GM06990 (cell line): ENCODE results near the gene ZCWPW1.

Experiments used
- DNase-seq: peaks from one replicate; pipeline ENCODE4 v3.0.0-alpha.2; 2011; ENCODE audit not compliant: insufficient read length; ENCODE audit errors: extremely low read depth
- H3K27me3 ChIP-seq: replicated peaks from 2 replicates; pipeline ENCODE4 v1.6.0; 2011; ENCODE audit warnings: low read length; ENCODE audit not compliant: control insufficient read depth, insufficient read depth
- H3K36me3 ChIP-seq: 2 replicates; pipeline ENCODE4 v1.5.1; 2011; ENCODE audit warnings: low read length; ENCODE audit not compliant: control insufficient read depth, insufficient read depth
- H3K4me3 ChIP-seq: replicated peaks from 2 replicates; pipeline ENCODE4 v1.5.1; 2011; ENCODE audit warnings: low read depth, mild to moderate bottlenecking, control low read depth, low read length
- TF ChIP-seq, protein P1 (sequence below): IDR thresholded peaks from 2 replicates; pipeline ENCODE4 v1.5.1; 2011; ENCODE audit warnings: low read length, control low read depth, mild to moderate bottlenecking, inconsistent platforms; ENCODE audit not compliant: insufficient read depth, poor library complexity, severe bottlenecking

Gene ZCWPW1

GRCh38 chr7:100429637-100430492, 1.4 kb upstream of the ZCWPW1 start, which contains the start of gene MEPCE:
MEPCE (plus strand) TSS chr7:100429831; CDS start chr7:100430019, 188 bp downstream.
- TF ChIP-seq, protein P1, sequence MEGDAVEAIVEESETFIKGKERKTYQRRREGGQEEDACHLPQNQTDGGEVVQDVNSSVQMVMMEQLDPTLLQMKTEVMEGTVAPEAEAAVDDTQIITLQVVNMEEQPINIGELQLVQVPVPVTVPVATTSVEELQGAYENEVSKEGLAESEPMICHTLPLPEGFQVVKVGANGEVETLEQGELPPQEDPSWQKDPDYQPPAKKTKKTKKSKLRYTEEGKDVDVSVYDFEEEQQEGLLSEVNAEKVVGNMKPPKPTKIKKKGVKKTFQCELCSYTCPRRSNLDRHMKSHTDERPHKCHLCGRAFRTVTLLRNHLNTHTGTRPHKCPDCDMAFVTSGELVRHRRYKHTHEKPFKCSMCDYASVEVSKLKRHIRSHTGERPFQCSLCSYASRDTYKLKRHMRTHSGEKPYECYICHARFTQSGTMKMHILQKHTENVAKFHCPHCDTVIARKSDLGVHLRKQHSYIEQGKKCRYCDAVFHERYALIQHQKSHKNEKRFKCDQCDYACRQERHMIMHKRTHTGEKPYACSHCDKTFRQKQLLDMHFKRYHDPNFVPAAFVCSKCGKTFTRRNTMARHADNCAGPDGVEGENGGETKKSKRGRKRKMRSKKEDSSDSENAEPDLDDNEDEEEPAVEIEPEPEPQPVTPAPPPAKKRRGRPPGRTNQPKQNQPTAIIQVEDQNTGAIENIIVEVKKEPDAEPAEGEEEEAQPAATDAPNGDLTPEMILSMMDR, result no peak
- Histone ChIP-seq H3K36me3 (peaks cover 17% of the 10 kb centered on the region), H3K27me3 (no peaks in the 10 kb centered on the region), H3K4me3 (peak within 1 kb of the TSS; percentile 89)
- peak; percentile 96 for DNase-seq

DNA sequence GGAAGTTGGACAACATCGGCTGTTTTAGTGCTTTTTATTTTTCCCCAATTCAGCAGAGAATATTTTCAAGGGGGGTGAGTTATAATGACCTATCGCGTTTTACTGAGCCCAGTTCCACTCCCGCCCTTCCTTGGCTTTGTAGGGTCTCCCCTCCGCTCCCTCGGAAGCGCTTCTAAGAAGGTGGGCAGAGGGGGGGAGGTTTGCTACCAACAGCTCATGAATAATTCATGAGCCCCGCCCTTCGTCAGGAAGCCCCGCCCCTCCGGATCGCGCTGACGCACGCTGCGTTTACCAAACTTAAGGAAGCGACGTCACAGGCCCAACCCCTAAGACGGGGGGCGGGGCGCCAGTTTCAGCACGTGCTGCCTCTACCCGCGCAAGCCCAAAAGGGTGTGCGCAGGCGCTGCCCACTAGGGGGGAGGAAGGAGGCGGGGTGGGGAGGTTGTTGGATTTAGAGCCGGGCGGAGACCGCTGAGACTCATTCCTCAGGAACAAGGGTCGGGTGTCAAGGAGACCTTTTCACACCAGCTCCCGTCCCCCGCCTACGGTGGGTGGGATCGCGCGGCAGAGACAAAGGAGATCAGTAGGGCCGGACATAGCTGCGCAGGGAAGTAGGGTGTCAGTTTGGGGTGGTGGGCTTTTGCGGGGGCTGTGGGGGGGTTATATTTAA, 599 bp upstream of the ZCWPW1 start:
- H3K4me3 ChIP-seq, result peak overlapping the region; percentile 89
- TF ChIP-seq, protein P1, result no peak
- peaks cover 13% of the 10 kb centered on the region for H3K36me3 ChIP-seq
- peak; percentile 100 for DNase-seq
- H3K27me3 ChIP-seq, result no peaks in the 10 kb centered on the region

DNA sequence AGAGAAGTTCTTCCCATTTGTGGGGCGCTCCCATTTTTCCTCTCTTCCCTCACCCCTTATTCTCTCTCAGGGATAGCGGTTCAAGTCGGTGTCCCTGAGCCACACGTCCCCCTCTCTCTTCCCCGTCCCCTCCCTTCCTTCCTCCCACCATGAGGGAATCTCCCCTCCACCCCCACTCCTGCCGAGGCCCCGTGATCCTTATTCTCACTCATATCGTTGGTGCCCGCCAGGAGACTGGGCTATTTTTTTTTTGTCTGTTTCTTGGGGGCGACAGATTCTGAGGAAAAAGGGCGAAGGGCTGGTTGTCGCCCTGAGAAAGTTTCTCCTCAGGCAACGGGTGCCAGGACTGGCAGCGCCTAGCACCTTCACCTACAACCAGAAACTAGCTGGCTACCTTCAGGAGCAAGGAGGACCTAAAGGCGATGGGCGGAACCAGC, 723 bp downstream of the ZCWPW1 start:
- no peak overlapping the region; the same call in 1 of the 2 replicates for H3K4me3 ChIP-seq
- no peak for DNase-seq
- no peaks in the 10 kb centered on the region for H3K27me3 ChIP-seq
- H3K36me3 ChIP-seq, result peaks cover 5% of the 10 kb centered on the region
- TF ChIP-seq, protein P1, result no peak

DNA sequence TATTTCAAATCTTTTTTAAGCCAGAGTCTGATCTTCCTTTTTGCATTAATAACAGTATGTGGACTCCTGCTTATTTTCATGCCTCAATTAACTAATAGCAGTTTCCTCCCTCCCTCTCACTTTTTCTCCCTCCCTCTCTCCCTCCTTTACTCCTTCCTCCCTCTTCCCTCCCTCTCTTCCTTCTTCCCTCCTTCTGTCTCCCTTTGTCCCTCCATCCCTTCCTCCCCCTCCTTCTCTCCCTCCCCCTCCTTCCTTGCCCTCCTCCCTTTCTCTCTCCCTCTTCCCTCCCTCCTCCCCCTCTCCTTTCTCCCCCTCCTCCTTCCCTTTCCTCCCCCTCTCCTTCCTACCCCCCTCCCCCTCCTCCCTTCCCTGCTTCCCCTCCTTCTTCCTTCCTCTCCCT, 2.0 kb downstream of the ZCWPW1 start:
- TF ChIP-seq, protein P1, result no peak
- H3K4me3 ChIP-seq, result no peak overlapping the region
- no peaks in the 10 kb centered on the region for H3K27me3 ChIP-seq
- DNase-seq, result no peak
- peaks cover 5% of the 10 kb centered on the region for H3K36me3 ChIP-seq

DNA sequence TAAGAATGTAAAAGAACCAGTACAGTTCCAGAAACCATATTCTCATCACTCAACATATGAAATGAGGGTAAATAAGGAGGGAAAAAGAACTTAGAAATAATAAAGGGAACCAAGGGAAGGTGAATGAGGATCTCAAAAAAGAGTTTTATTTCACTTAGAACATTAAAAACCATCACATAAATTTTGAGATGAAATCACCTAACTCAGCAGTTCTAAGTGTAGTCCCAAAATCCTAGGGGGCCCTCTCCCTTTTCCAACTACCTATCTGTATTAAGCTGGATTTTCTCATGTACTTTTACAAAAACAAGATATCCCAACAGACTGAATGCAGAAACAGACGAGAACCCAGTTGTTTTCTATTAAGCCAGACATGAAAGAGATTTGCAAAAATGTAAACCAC, 3.2 kb downstream of the ZCWPW1 start:
- no peak for DNase-seq
- TF ChIP-seq, protein P1, result no peak
- H3K4me3 ChIP-seq, result no peak overlapping the region
- no peaks in the 10 kb centered on the region for H3K27me3 ChIP-seq
- H3K36me3 ChIP-seq, result no peaks in the 10 kb centered on the region
